ENCODE results near the gene RGL1. TPM values are rescaled to one million over a fixed set of nuclear protein-coding genes. Genes with fewer than 3 reads are reported as not detected.

The RGL1 gene
- total and polyA plus RNA-seq, 3 donors from 2014 or later: 34.3 to 58.2 (median 41.5) TPM

GRCh38 chr1:183770816-183771128 lies 34.1 kb upstream of the RGL1 start:
- TF ChIP-seq CTCF (IDR thresholded peaks at IDR 0.05) (no peak), POLR2A (IDR thresholded peaks at IDR 0.05) (no peak)
- no peak overlapping the region for H3K27ac ChIP-seq
- H3K4me3 ChIP-seq: no peak overlapping the region
- no peaks in the 10 kb centered on the region for H3K27me3 ChIP-seq
- intact Hi-C loops (cut with DNase I; ENCODE audit: low total_unique reads): no loop called here
- DNase-seq: no peak
- H3K9me3 ChIP-seq: no peaks in the 10 kb centered on the region
- no peaks in the 10 kb centered on the region for H3K36me3 ChIP-seq (ENCODE audit: low read depth, missing control alignments)
- H3K4me1 ChIP-seq: no peaks in the 10 kb centered on the region

- Histone ChIP-seq H3K36me3 (ENCODE audit: low read depth, missing control alignments) (no peaks in the 10 kb centered on the region), H3K9me3 (no peaks in the 10 kb centered on the region), H3K4me1 (no peaks in the 10 kb centered on the region), H3K4me3 (no peak overlapping the region), H3K27ac (no peak overlapping the region), H3K27me3 (no peaks in the 10 kb centered on the region)
- no peak for TF ChIP-seq CTCF (IDR thresholded peaks at IDR 0.05)
- no peak for TF ChIP-seq POLR2A (IDR thresholded peaks at IDR 0.05)
- intact Hi-C loops (cut with DNase I; ENCODE audit: low total_unique reads): no loop called here
- WGBS, 2 donors: 56 to 63% methylated on average over 3 of the region's 3 CpGs
- no peak for DNase-seq
Measured at GRCh38 chr1:183773482-183774274, 31.2 kb upstream of the RGL1 start.

DNA sequence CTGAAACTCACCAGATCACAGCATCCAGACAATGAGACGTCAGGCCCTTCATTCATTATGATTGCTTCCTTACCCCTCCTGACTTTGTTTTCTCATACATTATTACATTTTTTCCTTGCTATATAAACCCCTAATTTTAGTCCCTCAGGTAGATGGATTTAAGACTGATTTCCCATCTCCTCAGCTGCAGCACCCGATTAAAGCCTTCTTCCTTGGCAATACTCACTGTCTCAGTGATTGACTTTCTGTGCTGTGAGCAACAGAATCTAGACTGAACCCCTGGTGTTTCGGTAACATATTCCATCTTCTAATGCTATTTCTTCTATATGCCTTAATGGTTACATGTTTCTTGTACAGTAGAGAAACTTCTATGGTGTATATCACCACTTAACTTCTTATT lies 30.0 kb upstream of the RGL1 start:
- Histone ChIP-seq H3K27ac (no peak overlapping the region), H3K4me1 (no peaks in the 10 kb centered on the region), H3K36me3 (ENCODE audit: low read depth, missing control alignments) (no peaks in the 10 kb centered on the region), H3K4me3 (no peak overlapping the region), H3K27me3 (no peaks in the 10 kb centered on the region), H3K9me3 (no peaks in the 10 kb centered on the region)
- intact Hi-C loops (cut with DNase I; ENCODE audit: low total_unique reads): no loop called here
- 97 to 99% methylated on average over 3 of the region's 3 CpGs for WGBS, 2 donors
- no peak for DNase-seq
- TF ChIP-seq CTCF (IDR thresholded peaks at IDR 0.05): no peak
- TF ChIP-seq POLR2A (IDR thresholded peaks at IDR 0.05): no peak

DNA sequence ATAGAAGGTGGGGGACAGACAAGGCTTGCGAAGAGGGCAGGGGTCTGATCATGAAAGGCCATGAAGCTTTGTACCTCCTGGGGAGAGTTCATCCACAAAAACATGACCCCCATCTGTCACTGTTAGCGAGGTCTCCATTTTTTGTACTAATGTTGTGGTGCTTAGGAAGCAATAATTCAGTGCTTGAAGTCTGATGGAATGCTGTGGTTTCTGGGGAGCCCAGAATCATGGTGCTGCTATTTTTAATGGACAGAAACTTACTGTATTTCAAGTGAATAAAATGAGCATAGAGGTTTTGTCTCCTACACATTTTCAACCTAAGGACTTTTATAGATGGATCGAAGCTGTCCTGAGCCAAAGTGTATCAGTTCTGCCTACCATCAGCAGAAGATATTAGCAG lies 28.2 kb upstream of the RGL1 start:
- H3K27me3 ChIP-seq: no peaks in the 10 kb centered on the region
- no peak overlapping the region for H3K4me3 ChIP-seq
- no peak for TF ChIP-seq POLR2A (IDR thresholded peaks at IDR 0.05)
- no peak for TF ChIP-seq CTCF (IDR thresholded peaks at IDR 0.05)
- no peak overlapping the region for H3K27ac ChIP-seq
- WGBS, 2 donors: 78 to 84% methylated on average over 3 of the region's 3 CpGs
- no peak for DNase-seq
- intact Hi-C loops (cut with DNase I; ENCODE audit: low total_unique reads): no loop called here
- H3K4me1 ChIP-seq: peaks cover 4% of the 10 kb centered on the region
- H3K36me3 ChIP-seq (ENCODE audit: low read depth, missing control alignments): no peaks in the 10 kb centered on the region
- H3K9me3 ChIP-seq: no peaks in the 10 kb centered on the region

- intact Hi-C loops (cut with DNase I; ENCODE audit: low total_unique reads): no loop called here
- Histone ChIP-seq H3K9me3 (no peaks in the 10 kb centered on the region), H3K36me3 (ENCODE audit: low read depth, missing control alignments) (no peaks in the 10 kb centered on the region), H3K27me3 (no peaks in the 10 kb centered on the region), H3K27ac (no peak overlapping the region), H3K4me3 (no peak overlapping the region), H3K4me1 (peaks cover 4% of the 10 kb centered on the region)
- no peak for DNase-seq
- no peak for TF ChIP-seq POLR2A (IDR thresholded peaks at IDR 0.05)
- no peak for TF ChIP-seq CTCF (IDR thresholded peaks at IDR 0.05)
- WGBS, 2 donors: 75 to 81% methylated on average over 3 of the region's 3 CpGs
Measured at GRCh38 chr1:183777328-183777727, 27.6 kb upstream of the RGL1 start.
